GM21723 (cell line): Measurements from ENCODE around the gene FABP6.
"Not testable (repeated sequence)": the region's sequence is repeated elsewhere in the genome, so short reads cannot be mapped to it uniquely, and the experiment has no call there.

Experiments used
- ATAC-seq: cut with Tn5 transposase; IDR thresholded peaks from one replicate; pipeline ENCODE4 v1.9.1; 2021; ENCODE audit warnings: mild to moderate bottlenecking, moderate library complexity; ENCODE audit not compliant: unreplicated experiment

The FABP6 gene

DNA sequence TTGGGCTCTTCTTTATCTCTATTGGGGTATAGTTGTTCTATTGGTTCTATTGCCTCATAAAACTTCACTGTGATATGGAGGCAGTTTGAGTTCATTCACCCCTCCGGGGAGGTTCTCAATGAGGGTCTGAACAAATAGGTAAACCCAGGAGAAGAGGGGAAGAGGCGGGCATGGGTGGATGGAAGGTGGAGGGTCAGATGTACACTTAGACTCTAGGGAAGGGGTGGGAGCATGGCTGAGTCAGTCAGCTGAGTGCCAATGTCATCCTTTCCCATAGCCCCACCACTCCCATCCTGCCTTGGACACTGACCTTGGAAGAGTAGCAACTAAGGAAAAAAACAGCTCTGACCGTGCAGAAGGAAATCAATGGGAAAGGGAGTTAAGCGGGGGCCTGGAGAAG, 9.9 kb upstream of the FABP6 start:
- no peak for ATAC-seq

DNA sequence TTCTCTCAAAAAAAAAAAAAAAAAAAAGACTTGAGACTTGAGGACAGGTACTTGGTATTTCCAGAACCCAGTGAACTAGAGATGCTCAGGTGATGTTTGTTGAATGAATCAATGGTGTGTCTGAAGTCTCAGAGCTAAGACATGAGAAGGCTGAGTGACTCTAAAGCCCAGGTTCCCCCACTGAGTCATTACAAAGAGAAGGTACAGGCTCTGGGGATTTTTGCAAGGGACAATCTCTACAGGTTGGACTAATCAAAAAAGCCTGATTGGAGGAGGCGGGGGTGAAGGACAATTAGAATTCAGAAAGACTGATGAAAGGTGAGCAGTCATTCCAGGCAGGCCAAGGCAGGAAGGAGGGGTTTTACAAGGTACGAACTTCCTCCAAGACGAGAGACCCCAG, 8.2 kb upstream of the FABP6 start:
- peak; percentile 78 for ATAC-seq

- no peak for ATAC-seq
These were observed 2.3 kb upstream of the FABP6 start for GRCh38 chr5:160227012-160227411.

DNA sequence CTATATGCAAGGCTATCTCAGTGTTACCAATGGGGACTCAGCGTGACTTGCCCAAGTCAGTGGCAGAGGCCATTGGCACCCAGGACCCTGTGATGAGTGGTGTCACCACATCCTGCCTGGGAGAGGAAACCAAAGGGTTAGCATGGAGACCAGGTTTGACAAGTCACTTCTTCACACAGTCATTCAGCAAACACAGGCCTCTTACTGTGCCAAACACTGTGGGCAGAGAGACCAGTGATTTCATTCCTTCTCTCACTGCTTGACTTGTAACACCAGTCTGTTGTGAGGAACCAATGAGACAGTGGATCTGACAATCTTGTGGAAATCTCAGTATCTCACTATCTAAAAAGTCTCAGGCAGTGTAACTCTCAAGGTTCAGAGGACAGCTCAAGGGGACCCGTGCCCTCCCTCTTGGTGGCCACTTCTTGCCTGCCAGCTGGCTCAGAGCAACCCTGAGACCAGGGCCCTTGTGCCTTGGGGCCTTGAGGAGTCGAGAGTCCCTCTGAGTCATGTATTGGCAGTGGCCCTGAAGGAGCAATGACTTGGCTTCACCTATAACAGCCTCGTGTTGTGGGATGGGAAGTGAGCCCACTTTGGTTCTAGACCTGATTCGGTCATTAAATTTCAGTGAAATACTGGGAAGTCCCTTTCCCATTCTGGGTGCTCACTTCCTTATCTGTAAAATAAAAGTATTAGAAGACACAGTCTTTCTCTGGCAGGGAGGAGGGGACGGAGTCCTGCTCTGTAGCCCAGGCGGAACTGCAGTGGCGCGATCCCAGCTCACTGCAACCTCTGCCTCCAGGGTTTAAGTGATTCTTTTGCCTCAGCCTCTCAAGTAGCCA, 1.6 kb downstream of the FABP6 start:
- ATAC-seq = no peak

- no peak for ATAC-seq
These were observed 2.6 kb downstream of the FABP6 start for GRCh38 chr5:160231783-160232342.

- no peak for ATAC-seq
These were observed 3.9 kb downstream of the FABP6 start for GRCh38 chr5:160233215-160233614.

GRCh38 chr5:160235731-160236130, 6.4 kb downstream of the FABP6 start:
- ATAC-seq = no peak

GRCh38 chr5:160237571-160238093, 8.3 kb downstream of the FABP6 start:
- no peak for ATAC-seq

DNA sequence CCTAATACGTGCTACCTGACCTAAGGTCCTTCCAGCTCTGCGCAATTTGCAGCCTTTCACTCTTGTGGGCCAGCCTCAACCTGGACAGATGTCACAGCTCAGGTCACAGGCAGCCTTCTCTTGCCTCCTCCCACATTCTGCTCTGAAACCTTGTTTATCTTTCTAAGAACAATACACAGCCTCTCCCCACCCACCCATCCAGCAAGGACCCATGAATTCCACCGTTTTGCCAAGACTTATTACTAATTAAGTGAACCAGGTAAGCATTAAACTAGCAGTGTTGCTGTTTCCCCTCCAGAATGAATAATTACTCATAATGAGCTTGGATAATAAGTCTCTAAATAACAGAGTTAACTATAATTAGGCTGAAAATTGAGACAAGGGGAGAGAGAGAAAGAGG, 11.0 kb downstream of the FABP6 start:
- ATAC-seq = no peak

GRCh38 chr5:160242145-160242544, 12.8 kb downstream of the FABP6 start:
- no peak for ATAC-seq

DNA sequence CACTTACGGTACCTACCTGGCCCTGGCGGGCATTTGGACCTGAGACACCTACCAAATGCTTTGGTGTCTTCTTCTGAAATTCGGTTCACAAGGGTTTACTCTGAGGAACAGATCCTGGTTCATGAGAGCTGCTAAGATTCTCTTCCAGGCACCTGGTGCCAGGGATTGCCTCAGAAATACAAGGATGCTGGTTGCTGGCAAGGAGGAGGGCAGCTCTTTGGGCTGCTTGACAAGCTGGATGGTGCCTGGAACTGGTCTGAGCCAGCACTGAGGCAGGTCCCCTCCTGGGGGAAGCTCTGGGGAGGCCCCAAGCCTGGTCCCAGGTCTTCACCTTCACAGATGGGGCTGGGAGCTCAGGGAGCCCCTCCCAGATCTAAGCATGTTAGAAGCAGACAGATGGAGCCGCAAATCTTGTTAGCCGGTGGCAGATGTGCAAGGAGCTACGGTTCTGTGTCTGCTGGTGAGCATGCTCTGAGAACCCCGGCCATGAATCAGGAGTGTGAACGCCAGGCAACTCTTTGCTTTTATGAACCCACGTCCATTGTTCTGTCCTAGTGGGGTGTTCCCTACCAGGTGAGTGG, 16.3 kb downstream of the FABP6 start:
- no peak for ATAC-seq

DNA sequence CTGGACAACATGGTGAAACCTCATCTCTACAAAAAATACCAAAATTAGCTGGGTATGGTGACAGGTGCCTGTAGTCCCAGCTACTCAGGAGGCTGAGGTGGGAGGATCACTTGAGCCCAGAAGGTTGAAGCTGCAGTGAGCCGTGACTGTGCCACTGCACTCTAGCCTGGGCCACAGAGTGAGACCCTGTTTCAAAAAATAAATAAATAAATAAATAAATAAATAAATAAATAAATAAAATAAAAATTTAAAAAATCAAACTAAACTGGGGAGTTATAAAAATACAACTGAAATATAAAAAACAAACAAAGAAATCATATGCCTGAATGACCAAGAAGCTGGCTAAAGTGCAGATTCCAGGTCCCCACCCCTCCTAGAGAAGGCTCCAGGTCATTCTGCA, 20.3 kb downstream of the FABP6 start:
- ATAC-seq = not testable (repeated sequence)

DNA sequence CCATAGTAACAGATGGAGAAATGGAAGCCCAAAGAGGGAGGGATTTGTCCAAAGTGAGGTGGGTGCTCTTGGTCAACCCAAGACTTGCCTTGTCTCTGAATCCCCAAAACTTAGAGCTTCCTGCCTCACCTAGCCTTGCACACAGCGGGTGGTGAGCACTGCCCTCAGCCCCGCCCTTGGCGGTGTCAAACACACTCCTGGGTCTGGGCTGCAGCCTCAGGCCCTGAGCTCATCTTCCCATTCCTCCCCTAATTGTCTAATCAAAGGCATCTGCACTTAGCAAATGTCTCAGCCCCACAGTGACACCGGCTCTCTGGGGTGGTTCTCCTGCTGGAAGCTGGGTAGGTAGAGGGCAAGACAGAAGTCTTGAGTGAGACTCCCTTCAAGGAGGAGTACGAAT, 20.9 kb downstream of the FABP6 start:
- no peak for ATAC-seq

GRCh38 chr5:160250826-160251225, 21.5 kb downstream of the FABP6 start:
- no peak for ATAC-seq

- ATAC-seq = no peak
These were observed 22.3 kb downstream of the FABP6 start for GRCh38 chr5:160251406-160252155.

DNA sequence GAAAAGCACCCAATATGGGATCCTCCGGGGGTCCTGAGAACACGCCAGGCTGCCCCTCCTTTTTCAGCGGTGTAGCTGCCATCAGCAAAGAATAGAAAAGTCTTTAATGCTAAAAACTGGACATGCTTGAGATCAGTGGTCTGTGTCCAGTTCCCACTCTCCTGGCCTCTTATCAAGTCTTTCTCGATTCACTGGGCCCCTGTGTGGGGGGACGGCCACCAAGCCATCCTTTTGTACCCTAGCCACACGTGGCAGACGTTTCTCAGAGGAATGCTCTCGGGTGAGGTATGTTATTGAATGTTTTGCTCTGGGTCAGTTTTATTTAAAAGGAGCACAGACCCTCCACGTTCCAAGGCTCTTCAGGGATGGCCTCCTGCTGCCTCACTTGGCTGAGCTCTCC, 23.6 kb downstream of the FABP6 start:
- no peak for ATAC-seq

- no peak for ATAC-seq
These were observed 24.1 kb downstream of the FABP6 start for GRCh38 chr5:160253441-160253840.

GRCh38 chr5:160254706-160255105, 25.4 kb downstream of the FABP6 start:
- no peak for ATAC-seq

DNA sequence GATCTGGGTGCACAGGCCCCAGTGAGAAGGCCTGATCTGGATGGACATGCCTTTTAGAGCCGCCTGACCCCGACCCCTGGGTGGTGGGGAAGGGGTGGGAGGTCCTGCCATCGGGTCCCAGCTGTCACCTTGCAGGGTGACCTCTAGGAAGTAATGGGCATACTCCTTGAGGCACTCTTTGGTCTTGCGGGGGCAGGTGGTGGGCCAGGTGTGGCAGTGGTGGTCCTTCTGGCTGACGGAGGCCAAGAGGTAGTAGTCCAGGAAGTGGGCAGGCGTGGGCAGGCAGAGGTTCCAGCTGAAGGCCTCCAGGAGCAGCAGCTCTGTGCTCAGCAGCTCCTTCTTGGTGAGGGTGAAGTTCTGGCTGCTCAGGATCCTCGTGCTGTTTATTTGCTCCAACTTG, 30.0 kb downstream of the FABP6 start:
- no peak for ATAC-seq

GRCh38 chr5:160260006-160260775, 30.9 kb downstream of the FABP6 start:
- ATAC-seq = no peak
